Amniotic stem cell (primary cell): ENCODE results near the gene XCR1.
"Not testable (repeated sequence)": the region's sequence is repeated elsewhere in the genome, so short reads cannot be mapped to it uniquely, and the experiment has no call there.

Experiments
- DNase-seq: peaks from one replicate; lab custom pipeline; 2025; lab: John Stamatoyannopoulos, UW

XCR1 gene

GRCh38 chr3:46038916-46039315, 11.6 kb upstream of the XCR1 start:
- DNase-seq: no peak

GRCh38 chr3:46038071-46038470, 10.8 kb upstream of the XCR1 start:
- not testable (repeated sequence) for DNase-seq

GRCh38 chr3:46036191-46036590, 8.9 kb upstream of the XCR1 start:
- no peak for DNase-seq

- no peak for DNase-seq
Measured at GRCh38 chr3:46031747-46032146, 4.5 kb upstream of the XCR1 start.

GRCh38 chr3:46031269-46031668, 4.0 kb upstream of the XCR1 start:
- DNase-seq: no peak

- DNase-seq: no peak
Measured at GRCh38 chr3:46030626-46031025, 3.3 kb upstream of the XCR1 start.

GRCh38 chr3:46029953-46030543, 2.8 kb upstream of the XCR1 start:
- no peak for DNase-seq

GRCh38 chr3:46027736-46028397, 584 bp upstream of the XCR1 start:
- DNase-seq: no peak

- DNase-seq: no peak
Measured at GRCh38 chr3:46025139-46025538, 2.1 kb downstream of the XCR1 start.

GRCh38 chr3:46024131-46024530, 3.2 kb downstream of the XCR1 start:
- no peak for DNase-seq

GRCh38 chr3:46022909-46023785, 4.1 kb downstream of the XCR1 start:
- no peak for DNase-seq

GRCh38 chr3:46021516-46021915, 5.8 kb downstream of the XCR1 start:
- no peak for DNase-seq

- DNase-seq: no peak
Measured at GRCh38 chr3:46020766-46021510, 6.3 kb downstream of the XCR1 start.

GRCh38 chr3:46019707-46020106, 7.6 kb downstream of the XCR1 start:
- DNase-seq: no peak

GRCh38 chr3:46017720-46018119, 9.6 kb downstream of the XCR1 start:
- DNase-seq: no peak

- no peak for DNase-seq
Measured at GRCh38 chr3:46013316-46014094, 13.8 kb downstream of the XCR1 start.

GRCh38 chr3:46012246-46012645, 15.0 kb downstream of the XCR1 start:
- no peak for DNase-seq

GRCh38 chr3:46010519-46011113, 16.7 kb downstream of the XCR1 start:
- no peak for DNase-seq

GRCh38 chr3:46008058-46008457, 19.2 kb downstream of the XCR1 start:
- DNase-seq: no peak

GRCh38 chr3:46007280-46007679, 20.0 kb downstream of the XCR1 start:
- DNase-seq: no peak
